ENCODE data around the gene RAB19. TPM values are rescaled to one million over a fixed set of nuclear protein-coding genes. Genes with fewer than 3 reads are reported as not detected.
"Not testable (repeated sequence)": the region's sequence is repeated elsewhere in the genome, so short reads cannot be mapped to it uniquely, and the experiment has no call there.

RAB19 gene
- total RNA-seq, 1 donor, result 1.5 TPM

GRCh38 chr7:140390466-140391190 is 13.2 kb upstream of the RAB19 start:
- Histone ChIP-seq H3K4me3 (ENCODE audit: low read length) (no peak overlapping the region), H3K9me3 (ENCODE audit: low read depth, low read length) (no peaks in the 10 kb centered on the region), H3K27me3 (ENCODE audit: insufficient read depth, low read length) (no peaks in the 10 kb centered on the region), H3K4me1 (ENCODE audit: insufficient read depth, low read length) (peaks cover 58% of the 10 kb centered on the region)

DNA sequence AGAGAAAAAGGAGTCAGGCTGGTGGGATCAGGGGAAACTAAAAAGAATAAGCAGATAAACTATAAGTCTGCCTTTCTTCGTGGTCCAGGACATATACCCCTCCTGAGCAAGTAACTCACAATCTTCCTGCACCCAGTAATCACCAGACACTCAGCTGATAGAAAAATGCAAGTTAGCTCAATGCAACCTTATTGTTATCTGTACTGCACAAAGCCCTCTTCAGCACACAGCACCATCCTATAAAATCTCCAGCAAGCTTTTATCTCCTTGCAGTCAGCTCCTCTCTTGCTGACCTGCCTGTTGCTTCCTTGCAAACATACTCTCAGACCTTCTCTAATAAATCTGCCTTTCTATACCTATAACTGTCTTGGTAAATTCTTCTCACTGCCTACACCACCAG is 12.2 kb upstream of the RAB19 start:
- no peaks in the 10 kb centered on the region for H3K27me3 ChIP-seq (ENCODE audit: insufficient read depth, low read length)
- no peak overlapping the region for H3K4me3 ChIP-seq (ENCODE audit: low read length)
- H3K4me1 ChIP-seq (ENCODE audit: insufficient read depth, low read length), result peaks cover 56% of the 10 kb centered on the region
- no peaks in the 10 kb centered on the region for H3K9me3 ChIP-seq (ENCODE audit: low read depth, low read length)

DNA sequence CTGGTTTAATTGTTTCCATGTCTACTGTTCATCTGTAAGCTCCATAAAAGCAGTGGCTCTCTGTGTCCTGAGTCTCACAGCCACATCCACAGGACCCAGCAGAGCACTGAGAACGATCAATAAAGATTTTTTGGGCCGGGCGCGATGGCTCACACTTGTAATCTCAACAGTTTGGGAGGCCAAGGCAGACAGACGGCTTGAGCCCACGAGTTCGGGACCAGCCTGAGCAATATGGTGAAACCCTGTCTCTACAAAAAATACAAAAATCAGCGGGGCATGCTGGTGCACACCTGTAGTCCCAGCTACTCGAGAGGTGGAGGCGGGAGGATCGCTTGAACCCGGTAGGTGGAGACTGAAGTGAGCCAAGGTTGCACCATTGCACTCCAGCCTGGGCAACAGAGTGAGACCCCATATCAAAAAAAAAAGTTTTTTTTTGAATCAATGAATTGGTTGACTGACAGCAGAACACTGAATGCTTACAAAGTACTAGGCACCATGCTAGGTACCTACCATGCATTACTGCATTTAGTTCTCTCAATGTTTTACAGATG is 10.0 kb upstream of the RAB19 start:
- Histone ChIP-seq H3K9me3 (ENCODE audit: low read depth, low read length) (no peaks in the 10 kb centered on the region), H3K4me1 (ENCODE audit: insufficient read depth, low read length) (peaks cover 60% of the 10 kb centered on the region), H3K4me3 (ENCODE audit: low read length) (no peak overlapping the region), H3K27me3 (ENCODE audit: insufficient read depth, low read length) (no peaks in the 10 kb centered on the region)

DNA sequence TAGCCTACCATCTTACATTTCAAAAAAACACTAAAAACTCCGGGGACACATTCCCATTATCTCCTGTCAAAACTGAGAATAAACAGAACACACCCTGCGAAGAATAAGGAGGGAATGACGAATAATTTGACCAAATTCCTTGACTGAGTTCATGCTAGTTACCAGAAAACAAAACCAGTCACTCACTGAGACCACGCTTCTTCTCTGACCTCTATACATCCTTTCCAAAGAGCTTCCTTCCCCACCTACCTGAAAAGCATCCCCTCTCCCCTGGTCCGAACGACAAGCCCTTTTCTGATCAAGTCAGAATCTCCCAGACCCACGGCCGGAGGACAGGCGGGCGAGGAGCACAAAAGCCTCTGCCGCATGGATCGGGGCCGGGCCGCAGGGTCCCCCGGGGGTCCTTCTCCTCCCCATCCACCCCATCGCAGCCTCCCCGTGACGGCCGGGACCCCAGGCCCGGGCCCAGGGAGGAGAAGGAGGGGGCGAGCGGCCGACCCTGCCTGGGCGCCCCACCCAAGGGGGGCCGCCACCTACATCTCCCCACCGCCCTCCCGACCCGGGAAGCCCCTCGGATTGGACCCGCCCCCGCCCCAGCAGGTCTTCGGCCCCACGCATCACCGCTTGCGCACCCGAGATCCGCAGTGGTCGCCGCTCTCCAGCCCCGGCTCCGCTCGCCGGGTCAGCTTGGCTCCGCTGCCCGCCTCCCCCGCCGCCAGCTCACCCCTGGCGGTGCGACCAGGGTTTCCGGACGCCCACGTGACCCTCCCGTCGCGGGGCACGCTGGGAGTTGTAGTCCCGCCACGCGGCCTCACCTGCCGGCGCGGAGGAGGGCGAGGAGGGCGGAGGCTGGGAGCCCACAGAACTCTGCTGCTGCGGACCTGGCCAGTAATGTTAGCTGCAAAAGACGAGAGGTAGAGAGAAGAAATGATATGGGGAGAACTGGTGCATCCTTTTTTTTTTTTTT is 5.8 kb upstream of the RAB19 start, which contains the start of gene SLC37A3:
Gene SLC37A3, minus strand, starts transcription at position 747 of the 967 bp plus-strand sequence. CDS start 16,004 bp downstream, outside the sequence.
- Histone ChIP-seq H3K4me1 (ENCODE audit: insufficient read depth, low read length) (peaks cover 34% of the 10 kb centered on the region), H3K27me3 (ENCODE audit: insufficient read depth, low read length) (no peaks in the 10 kb centered on the region), H3K4me3 (ENCODE audit: low read length) (peak within 1 kb of the TSS; percentile 71), H3K9me3 (ENCODE audit: low read depth, low read length) (no peaks in the 10 kb centered on the region)

- H3K4me3 ChIP-seq (ENCODE audit: low read length), result peak overlapping the region; percentile 71
- H3K27me3 ChIP-seq (ENCODE audit: insufficient read depth, low read length), result no peaks in the 10 kb centered on the region
- H3K4me1 ChIP-seq (ENCODE audit: insufficient read depth, low read length), result peaks cover 38% of the 10 kb centered on the region
- no peaks in the 10 kb centered on the region for H3K9me3 ChIP-seq (ENCODE audit: low read depth, low read length)
Measured at GRCh38 chr7:140398821-140399220, 5.0 kb upstream of the RAB19 start.

DNA sequence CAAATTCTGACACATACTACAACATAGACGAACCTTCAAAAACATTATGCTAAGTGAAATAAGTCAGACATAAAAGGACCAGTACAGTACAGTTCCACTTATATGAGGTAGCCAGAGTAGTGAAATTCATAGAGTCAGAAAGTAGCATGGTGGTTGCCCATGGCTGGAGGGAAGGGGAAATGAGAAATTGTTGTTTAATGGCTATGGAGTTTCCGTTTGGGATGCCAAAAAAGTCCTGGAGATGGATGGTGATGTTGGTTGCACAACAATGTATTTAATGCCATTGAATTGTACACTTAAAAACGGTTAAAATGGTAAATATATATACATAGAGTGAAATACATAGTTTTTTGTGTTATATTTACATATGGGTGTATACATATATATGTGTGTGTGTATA is 3.5 kb upstream of the RAB19 start:
- Histone ChIP-seq H3K9me3 (ENCODE audit: low read depth, low read length) (no peaks in the 10 kb centered on the region), H3K27me3 (ENCODE audit: insufficient read depth, low read length) (no peaks in the 10 kb centered on the region), H3K4me1 (ENCODE audit: insufficient read depth, low read length) (peaks cover 49% of the 10 kb centered on the region), H3K4me3 (ENCODE audit: low read length) (no peak overlapping the region)

DNA sequence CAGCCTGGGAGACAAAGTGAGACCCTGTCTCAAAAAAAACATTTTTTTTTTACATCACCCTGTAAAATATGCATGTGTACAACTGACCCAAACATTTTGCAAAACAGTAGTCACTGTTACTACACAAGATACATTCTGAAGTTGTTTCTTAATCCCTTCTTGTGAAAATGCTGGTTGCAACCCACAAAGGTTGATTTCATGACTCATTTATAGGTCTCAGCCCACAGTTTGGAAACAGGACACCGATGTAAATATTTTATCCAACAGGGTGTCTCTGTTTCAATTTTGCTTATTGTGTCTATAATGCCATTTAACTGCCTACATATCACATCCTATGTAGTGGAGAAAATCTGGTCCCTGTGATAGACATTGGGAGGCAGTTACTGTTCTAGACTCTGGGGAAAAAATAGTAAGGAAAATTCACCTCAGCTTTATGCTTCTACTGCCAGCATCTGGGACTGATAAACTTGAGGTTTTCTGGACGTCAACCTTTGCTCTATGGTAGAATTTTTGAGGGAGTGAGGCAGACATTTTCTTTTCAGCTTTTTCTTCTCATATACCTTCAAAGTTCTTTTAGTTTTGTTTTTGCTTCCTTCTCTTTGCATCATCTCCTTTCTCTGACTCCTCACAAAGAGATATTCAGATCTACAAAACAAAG is 1.6 kb upstream of the RAB19 start:
- Histone ChIP-seq H3K9me3 (ENCODE audit: low read depth, low read length) (no peaks in the 10 kb centered on the region), H3K4me1 (ENCODE audit: insufficient read depth, low read length) (peaks cover 40% of the 10 kb centered on the region)

DNA sequence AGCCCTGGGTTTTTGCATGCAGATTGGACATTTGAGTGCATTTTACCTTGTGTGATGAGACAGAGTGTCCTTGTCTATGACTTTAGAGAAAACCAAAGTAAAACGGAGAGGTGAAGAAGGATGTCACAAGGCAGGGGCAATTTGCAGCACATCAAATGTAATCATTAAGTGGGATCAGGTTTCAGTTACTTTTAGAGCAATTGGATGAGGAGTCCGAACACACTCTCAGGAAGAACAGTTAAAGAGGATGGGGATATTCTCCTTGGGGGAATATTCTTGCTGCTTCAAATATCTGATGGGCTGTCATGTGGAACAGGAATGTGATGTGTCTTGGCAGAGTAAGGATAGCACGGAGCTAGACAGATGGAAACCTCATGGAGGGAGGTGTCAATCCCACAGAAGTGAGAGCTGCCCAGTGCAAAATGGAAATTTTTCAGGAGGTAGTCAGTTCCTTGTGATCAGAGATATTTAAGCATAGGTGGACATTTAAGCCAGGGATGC is 757 bp downstream of the RAB19 start:
- Histone ChIP-seq H3K4me1 (ENCODE audit: insufficient read depth, low read length) (peaks cover 32% of the 10 kb centered on the region), H3K27me3 (ENCODE audit: insufficient read depth, low read length) (no peaks in the 10 kb centered on the region), H3K4me3 (ENCODE audit: low read length) (no peak overlapping the region), H3K9me3 (ENCODE audit: low read depth, low read length) (no peaks in the 10 kb centered on the region)

More for the DNA sequence above, 1.6 kb upstream of the RAB19 start:
- no peak overlapping the region for H3K4me3 ChIP-seq (ENCODE audit: low read length)
- no peaks in the 10 kb centered on the region for H3K27me3 ChIP-seq (ENCODE audit: insufficient read depth, low read length)

GRCh38 chr7:140415361-140415760 is 11.5 kb downstream of the RAB19 start:
- Histone ChIP-seq H3K27me3 (ENCODE audit: insufficient read depth, low read length) (no peaks in the 10 kb centered on the region), H3K4me3 (ENCODE audit: low read length) (no peak overlapping the region), H3K9me3 (ENCODE audit: low read depth, low read length) (no peaks in the 10 kb centered on the region), H3K4me1 (ENCODE audit: insufficient read depth, low read length) (no peaks in the 10 kb centered on the region)

GRCh38 chr7:140415816-140416215 is 12.0 kb downstream of the RAB19 start:
- H3K4me3 ChIP-seq (ENCODE audit: low read length); H3K9me3 ChIP-seq (ENCODE audit: low read depth, low read length); H3K27me3 ChIP-seq (ENCODE audit: insufficient read depth, low read length); H3K4me1 ChIP-seq (ENCODE audit: insufficient read depth, low read length): not testable (repeated sequence)

DNA sequence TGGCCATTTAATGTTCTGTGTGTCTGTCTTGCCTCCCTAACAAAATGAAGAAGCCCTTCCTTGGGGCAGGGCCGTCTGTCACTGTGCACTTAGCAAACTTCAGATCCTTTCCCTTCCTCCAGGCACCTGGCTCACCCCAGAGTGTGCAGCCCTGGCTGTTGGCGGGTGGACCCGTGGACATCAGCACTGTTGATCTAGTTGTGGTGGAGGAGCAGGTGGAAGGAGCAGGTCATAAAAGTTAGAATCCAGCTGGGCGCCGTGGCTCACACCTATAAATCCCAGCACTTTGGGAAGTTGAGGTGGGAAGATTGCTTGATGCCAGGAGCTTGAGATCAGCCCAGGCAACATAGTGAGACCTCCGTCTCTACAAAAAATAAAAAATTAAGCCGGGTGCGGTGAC is 12.7 kb downstream of the RAB19 start:
- no peak overlapping the region for H3K4me3 ChIP-seq (ENCODE audit: low read length)
- no peaks in the 10 kb centered on the region for H3K4me1 ChIP-seq (ENCODE audit: insufficient read depth, low read length)
- H3K27me3 ChIP-seq (ENCODE audit: insufficient read depth, low read length), result no peaks in the 10 kb centered on the region
- H3K9me3 ChIP-seq (ENCODE audit: low read depth, low read length), result no peaks in the 10 kb centered on the region

DNA sequence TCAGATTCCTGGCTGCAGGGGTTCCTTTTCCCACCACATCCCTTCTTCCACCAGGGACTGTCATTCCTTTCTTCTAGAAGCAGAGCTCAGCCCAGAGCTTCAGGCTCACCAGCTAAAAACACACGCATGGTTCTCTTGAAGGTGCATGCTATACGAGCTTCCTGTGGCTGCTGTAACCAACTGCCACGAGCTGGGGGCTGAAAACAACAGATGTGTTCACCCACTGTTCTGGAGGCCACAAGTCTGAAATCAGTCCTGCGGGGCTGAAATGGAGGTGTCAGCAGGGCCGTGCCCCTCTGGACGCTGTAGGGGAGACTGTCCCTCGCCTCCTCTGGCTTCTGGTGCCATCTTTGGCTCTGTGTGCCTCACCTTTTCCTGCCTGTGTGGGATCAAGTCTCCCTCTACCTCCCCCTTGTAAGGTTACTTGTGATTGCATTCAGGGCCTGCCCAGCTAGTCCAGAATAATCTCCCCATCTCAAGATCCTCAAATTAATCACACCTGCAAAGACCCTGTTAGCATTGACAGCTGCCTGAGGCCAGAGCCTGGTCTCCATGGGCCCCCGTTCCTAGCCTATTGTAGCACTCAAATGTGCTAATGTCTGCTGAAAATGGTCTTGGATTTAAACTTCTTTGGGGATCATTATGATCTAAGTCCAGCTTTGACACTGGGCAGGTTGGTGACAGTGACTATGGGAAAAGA is 13.7 kb downstream of the RAB19 start:
- Histone ChIP-seq H3K27me3 (ENCODE audit: insufficient read depth, low read length) (no peaks in the 10 kb centered on the region), H3K4me1 (ENCODE audit: insufficient read depth, low read length) (no peaks in the 10 kb centered on the region), H3K9me3 (ENCODE audit: low read depth, low read length) (no peaks in the 10 kb centered on the region), H3K4me3 (ENCODE audit: low read length) (no peak overlapping the region)

- not testable (repeated sequence) for H3K4me3 ChIP-seq (ENCODE audit: low read length); H3K4me1 ChIP-seq (ENCODE audit: insufficient read depth, low read length); H3K27me3 ChIP-seq (ENCODE audit: insufficient read depth, low read length); H3K9me3 ChIP-seq (ENCODE audit: low read depth, low read length)
Measured at GRCh38 chr7:140418156-140418472, 14.3 kb downstream of the RAB19 start.

DNA sequence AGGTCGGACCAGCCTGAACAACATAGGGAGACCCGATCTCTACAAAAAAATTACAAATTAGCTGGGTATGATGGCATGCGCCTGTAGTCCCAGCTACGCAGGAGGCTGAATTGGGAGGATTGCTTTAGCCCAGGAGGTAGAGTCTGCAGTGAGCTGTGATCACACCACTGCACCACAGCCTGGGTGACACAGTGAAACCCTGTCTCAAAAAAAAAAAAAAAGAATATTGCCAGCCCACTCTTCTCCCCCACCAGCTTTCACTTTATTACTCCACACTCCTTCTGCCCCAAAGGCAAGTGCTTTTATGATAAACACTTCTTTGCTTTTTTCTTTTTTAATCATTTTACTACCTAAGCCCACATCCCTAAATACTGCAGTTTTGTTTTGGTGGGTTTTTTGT is 14.8 kb downstream of the RAB19 start:
- H3K9me3 ChIP-seq (ENCODE audit: low read depth, low read length), result no peaks in the 10 kb centered on the region
- no peaks in the 10 kb centered on the region for H3K4me1 ChIP-seq (ENCODE audit: insufficient read depth, low read length)
- no peaks in the 10 kb centered on the region for H3K27me3 ChIP-seq (ENCODE audit: insufficient read depth, low read length)
- no peak overlapping the region for H3K4me3 ChIP-seq (ENCODE audit: low read length)
